GM23248 (cell line): Measurements from ENCODE around the gene EEPD1. TPM values are rescaled to one million over a fixed set of nuclear protein-coding genes. Genes with fewer than 3 reads are reported as not detected.
"Not testable (repeated sequence)": the region's sequence is repeated elsewhere in the genome, so short reads cannot be mapped to it uniquely, and the experiment has no call there.

Experiments
- DNase-seq: peaks from one replicate; pipeline ENCODE4 v3.0.0-alpha.2; 2015
- H2AFZ ChIP-seq: fragments of 200-600 bp; sonication (generic); 2 replicates; pipeline ENCODE4 v1.6.1; 2016; ENCODE audit warnings: antibody characterized with exemption
- H3F3A ChIP-seq: fragments of 200-600 bp; sonication (generic); 2 replicates; pipeline ENCODE4 v1.6.1; 2016; ENCODE audit warnings: mild to moderate bottlenecking, antibody characterized with exemption, mixed run types; ENCODE audit not compliant: insufficient read depth
- H3K27ac ChIP-seq: fragments of 200-600 bp; sonication (generic); 2 replicates; pipeline ENCODE4 v1.5.1; 2016; ENCODE audit warnings: mild to moderate bottlenecking
- H3K27me3 ChIP-seq: fragments of 200-600 bp; sonication (generic); replicated peaks from 2 replicates; pipeline ENCODE4 v1.6.1; 2016; ENCODE audit warnings: mild to moderate bottlenecking; ENCODE audit not compliant: insufficient read depth
- H3K36me3 ChIP-seq: fragments of 200-600 bp; sonication (generic); 2 replicates; pipeline ENCODE4 v1.6.1; 2016; ENCODE audit warnings: low read depth, mild to moderate bottlenecking
- H3K4me1 ChIP-seq: fragments of 200-600 bp; sonication (generic); 2 replicates; pipeline ENCODE4 v1.6.1; 2016; ENCODE audit warnings: mild to moderate bottlenecking; ENCODE audit not compliant: insufficient read depth
- H3K4me2 ChIP-seq: fragments of 200-600 bp; sonication (generic); one replicate; pipeline ENCODE4 v1.6.1; 2016; ENCODE audit warnings: mild to moderate bottlenecking; ENCODE audit not compliant: unreplicated experiment
- H3K4me3 ChIP-seq: fragments of 200-600 bp; sonication (generic); 2 replicates; pipeline ENCODE4 v1.5.1; 2016; ENCODE audit warnings: mild to moderate bottlenecking
- H3K79me2 ChIP-seq: fragments of 200-600 bp; sonication (generic); 2 replicates; pipeline ENCODE4 v1.6.1; 2016; ENCODE audit warnings: mild to moderate bottlenecking; ENCODE audit not compliant: insufficient read depth
- H3K9ac ChIP-seq: fragments of 200-600 bp; sonication (generic); 2 replicates; pipeline ENCODE4 v1.6.1; 2016; ENCODE audit warnings: mild to moderate bottlenecking
- H3K9me2 ChIP-seq: fragments of 200-600 bp; sonication (generic); 2 replicates; pipeline ENCODE4 v1.6.1; 2016; ENCODE audit warnings: mixed run types, mild to moderate bottlenecking, moderate library complexity; ENCODE audit not compliant: insufficient read depth
- H3K9me3 ChIP-seq: fragments of 200-600 bp; sonication (generic); one replicate; pipeline ENCODE4 v1.6.1; 2017; ENCODE audit warnings: low read depth
- H4K20me1 ChIP-seq: fragments of 200-600 bp; sonication (generic); 2 replicates; pipeline ENCODE4 v1.6.0; 2016; ENCODE audit not compliant: insufficient read depth
- EZH2 ChIP-seq: fragments of 200-600 bp; sonication (generic); IDR thresholded peaks from 2 replicates; pipeline ENCODE4 v1.6.1; 2018; ENCODE audit warnings: antibody characterized with exemption, mild to moderate bottlenecking; ENCODE audit not compliant: insufficient read depth, poor library complexity, severe bottlenecking
- EZH2phosphoT487 ChIP-seq: fragments of 200-600 bp; sonication (generic); IDR thresholded peaks from 2 replicates; pipeline ENCODE4 v1.6.1; 2018; ENCODE audit warnings: antibody characterized with exemption, moderate library complexity, mild to moderate bottlenecking, low read depth; ENCODE audit not compliant: insufficient read depth
- WGBS, 2 experiments: methylation state at CpG; one replicate each; pipeline ENCODE4 v1.1.6; 2015 to 2017; ENCODE audit warnings: low lambda C conversion rate in 2 of 2, low coverage in 1 of 2; ENCODE audit errors: missing lambda C conversion rate in 2 of 2; 5-methylcytosine and 5-hydroxymethylcytosine counted together
- in situ Hi-C: fragments of 300-500 bp; cut with MboI; formaldehyde crosslinking; loops from 2 replicates; pipeline ENCODE4 v1.15.0; 2020
- polyA plus RNA-seq: library from polyadenylated mRNA; unstranded; fragments of >200 nt; fragmentation: Nextera tagmentation; extraction: Ambion mirVana; gene quantifications from 2 replicates; pipeline ENCODE4 v1.2.1, GENCODE V29; 2016
- total RNA-seq: library from RNA; depleted of rRNA; stranded (reverse); fragments of >200 nt; shearing (Covaris generic); gene quantifications from 2 replicates; pipeline ENCODE4 v1.2.3, GENCODE V29; 2014

The EEPD1 gene
- total and polyA plus RNA-seq, 2 experiments from 2014 or later, result 1.6 to 5.2 TPM

GRCh38 chr7:36119005-36119706, 33.9 kb upstream of the EEPD1 start:
- 16 to 29% methylated on average over 5 to 6 of the region's 6 CpGs for WGBS, 2 experiments
- in situ Hi-C loops, result no loop called here
- DNase-seq, result peak; percentile 96
- Histone ChIP-seq H4K20me1 (no peaks in the 10 kb centered on the region), H3F3A (peaks cover 49% of the 10 kb centered on the region), H3K9me3 (no peaks in the 10 kb centered on the region), H2AFZ (no peak overlapping the region), H3K79me2 (no peaks in the 10 kb centered on the region), H3K4me3 (no peak overlapping the region), H3K27me3 (no peaks in the 10 kb centered on the region), H3K9ac (peak overlapping the region; percentile 45), H3K27ac (peak overlapping the region; percentile 76), H3K9me2 (no peaks in the 10 kb centered on the region), H3K4me2 (peak overlapping the region; percentile 61), H3K36me3 (no peaks in the 10 kb centered on the region), H3K4me1 (peaks cover 47% of the 10 kb centered on the region)
- no peak for TF ChIP-seq EZH2
- no peak for TF ChIP-seq EZH2phosphoT487

- H2AFZ ChIP-seq, DNase-seq, H3K36me3 ChIP-seq, in situ Hi-C loops, H3K27ac ChIP-seq, H3K79me2 ChIP-seq, H3K27me3 ChIP-seq, H3K4me2 ChIP-seq, H3K9ac ChIP-seq, H3K4me3 ChIP-seq, H3K9me2 ChIP-seq, H4K20me1 ChIP-seq, H3K9me3 ChIP-seq: not testable (repeated sequence)
- 82 to 84% methylated on average over 13 of the region's 13 CpGs for WGBS, 2 experiments
- Histone ChIP-seq H3F3A (peaks cover 46% of the 10 kb centered on the region), H3K4me1 (peaks cover 43% of the 10 kb centered on the region)
These were observed 32.9 kb upstream of the EEPD1 start for GRCh38 chr7:36119983-36120646.

- DNase-seq, in situ Hi-C loops, H3K9me3 ChIP-seq, H3K27ac ChIP-seq, H4K20me1 ChIP-seq, H3K4me3 ChIP-seq, H3K79me2 ChIP-seq, H3K27me3 ChIP-seq, H3K36me3 ChIP-seq, H3K4me2 ChIP-seq, H2AFZ ChIP-seq, H3K9me2 ChIP-seq, H3K4me1 ChIP-seq, H3K9ac ChIP-seq, H3F3A ChIP-seq: not testable (repeated sequence)
- 90 to 91% methylated on average over 2 of the region's 2 CpGs for WGBS, 2 experiments
These were observed 27.4 kb upstream of the EEPD1 start for GRCh38 chr7:36125630-36126029.

- Histone ChIP-seq H3K4me1 (peaks cover 8% of the 10 kb centered on the region), H3K36me3 (no peaks in the 10 kb centered on the region), H3K9me3 (no peaks in the 10 kb centered on the region), H3F3A (no peaks in the 10 kb centered on the region), H4K20me1 (no peaks in the 10 kb centered on the region), H3K27ac (no peak overlapping the region), H3K9ac (no peak overlapping the region), H3K4me2 (no peak overlapping the region), H3K79me2 (no peaks in the 10 kb centered on the region), H3K9me2 (no peaks in the 10 kb centered on the region), H2AFZ (no peak overlapping the region), H3K4me3 (no peak overlapping the region), H3K27me3 (no peaks in the 10 kb centered on the region)
- DNase-seq, result peak; percentile 39
- TF ChIP-seq EZH2 (no peak), EZH2phosphoT487 (no peak)
- in situ Hi-C loops, result no loop called here
- 47 to 54% methylated on average over 4 of the region's 4 CpGs for WGBS, 2 experiments
These were observed 25.8 kb upstream of the EEPD1 start for GRCh38 chr7:36127075-36127740.
